Sigmoid colon (tissue), 7 donors: ENCODE measurements around the gene SEC16B. TPM values are rescaled to one million over a fixed set of nuclear protein-coding genes. Genes with fewer than 3 reads are reported as not detected.

ENCODE experiments used
- DNase-seq: peaks from one replicate; pipeline ENCODE4 v3.0.0-alpha.2; 2019
- H3K27ac ChIP-seq, 4 donors: fragments of 200-600 bp; sonication (generic); one replicate each; pipeline ENCODE4 v1.5.1; 2016 to 2019; ENCODE audit warnings: mild to moderate bottlenecking in 1 of 4
- H3K27me3 ChIP-seq, 3 donors: fragments of 200-600 bp; sonication (generic); one replicate each; pipeline ENCODE4 v1.5.1; 2019; ENCODE audit warnings: mild to moderate bottlenecking in 1 of 3
- H3K36me3 ChIP-seq, 4 donors: fragments of 200-600 bp; sonication (generic); one replicate each; pipeline ENCODE4 v1.5.1; 2016 to 2019
- H3K4me1 ChIP-seq, 4 donors: fragments of 200-600 bp; sonication (generic); one replicate each; pipeline ENCODE4 v1.5.1; 2017 to 2019
- H3K4me3 ChIP-seq, 4 donors: fragments of 200-600 bp; sonication (generic); one replicate each; pipeline ENCODE4 v1.5.1; 2017 to 2019; ENCODE audit warnings: mild to moderate bottlenecking in 2 of 4, moderate library complexity in 1 of 4
- H3K9me3 ChIP-seq, 4 donors: fragments of 200-600 bp in 3 of 4; sonication (generic) in 3 of 4; one replicate each; pipeline versions ENCODE4 v1.5.1 to v1.6.1; 2013 to 2019
- CTCF ChIP-seq, 4 experiments: fragments of 450-650 bp in 3 of 4; fragments of 200-600 bp in 1 of 4; IDR thresholded peaks; one replicate each; pipeline ENCODE4 v1.5.1; 2016 to 2019; ENCODE audit warnings: antibody characterized with exemption in 4 of 4, mild to moderate bottlenecking in 3 of 4, moderate library complexity in 2 of 4
- EP300 ChIP-seq, 4 donors: sonication (generic); formaldehyde crosslinking; IDR thresholded peaks; one replicate each; pipeline ENCODE4 v1.6.1; 2017; ENCODE audit warnings: antibody characterized with exemption in 4 of 4
- POLR2A ChIP-seq, 2 donors: fragments of 450-650 bp; IDR thresholded peaks; one replicate each; pipeline ENCODE4 v1.6.1; 2016; ENCODE audit warnings: antibody characterized with exemption in 2 of 2, mild to moderate bottlenecking in 2 of 2, moderate library complexity in 2 of 2
- POLR2AphosphoS5 ChIP-seq, 4 donors: sonication (generic); formaldehyde crosslinking; IDR thresholded peaks; one replicate each; pipeline ENCODE4 v1.6.1; 2017; ENCODE audit warnings: antibody characterized with exemption in 4 of 4
- WGBS, 2 donors: extraction: QIAGEN DNeasy Blood & Tissue Kit; methylation state at CpG; one replicate each; pipeline ENCODE4 v1.1.7; 2013; 5-methylcytosine and 5-hydroxymethylcytosine counted together
- intact Hi-C: fragments of 100-400 bp; cut with DNase I; formaldehyde crosslinking; loops from one replicate; pipeline ENCODE4 v1.15.1; 2023
- polyA plus RNA-seq, 3 donors: library from polyadenylated mRNA; stranded (reverse); fragments of 200-250 nt; gene quantifications; one replicate each; pipeline ENCODE4 v1.2.3, GENCODE V29; 2013
- total RNA-seq, 4 donors: library from RNA; depleted of rRNA; stranded (reverse); fragments of >200 nt; gene quantifications; one replicate each; pipeline ENCODE4 v1.1.0, GENCODE V29; 2016
- donor health status: healthy with polysubstance abuse.
- donor health status: Bipolar disorder and iron deficiency.
- donor health status: healthy.

SEC16B gene
- total RNA-seq = 1 to 10 TPM; 1.8 to 5.8 (median 4.3) TPM
- 1 to 10 TPM; 1.6 to 4.1 (median 3.0) TPM for polyA plus RNA-seq

GRCh38 chr1:177969825-177970371 is at the start of gene SEC16B:
Gene SEC16B, minus strand, starts transcription at chr1:177970058. Its CDS starts 2,077 bp downstream, at chr1:177967981.
- 42 to 72% methylated on average over 12 of the region's 12 CpGs for WGBS, 2 donors
- peaks cover 4 to 18% (median 9%) of the 10 kb centered on the region in 4 donors for H3K36me3 ChIP-seq
- no peaks in the 10 kb centered on the region for H3K27me3 ChIP-seq
- intact Hi-C loops = no loop called here
- H3K4me1 ChIP-seq = no peaks in the 10 kb centered on the region
- TF ChIP-seq POLR2AphosphoS5 (IDR thresholded peaks at IDR 0.05) = no peak
- TF ChIP-seq CTCF (IDR thresholded peaks at IDR 0.05) = no peak
- H3K9me3 ChIP-seq = no peaks in the 10 kb centered on the region
- H3K27ac ChIP-seq = no peak within 1 kb of the TSS
- DNase-seq = no peak
- no peak within 1 kb of the TSS for H3K4me3 ChIP-seq

- TF ChIP-seq POLR2A (IDR thresholded peaks at IDR 0.05) (no peak), POLR2AphosphoS5 (IDR thresholded peaks at IDR 0.05) (no peak), CTCF (IDR thresholded peaks at IDR 0.05) (no peak), EP300 (IDR thresholded peaks at IDR 0.05) (no peak)
- H3K27ac ChIP-seq = no peak overlapping the region
- 90 to 92% methylated on average over 2 of the region's 2 CpGs for WGBS, 2 donors
- intact Hi-C loops = no loop called here
- no peak overlapping the region for H3K4me3 ChIP-seq
- no peaks in the 10 kb centered on the region for H3K4me1 ChIP-seq
- H3K9me3 ChIP-seq = no peaks in the 10 kb centered on the region
- no peaks in the 10 kb centered on the region for H3K27me3 ChIP-seq
- DNase-seq = no peak
- H3K36me3 ChIP-seq = peaks cover 0 to 61% (median 10%) of the 10 kb centered on the region in 4 donors
Measured at GRCh38 chr1:178019622-178020021, 49.8 kb upstream of the SEC16B start.

- no peak for DNase-seq
- Histone ChIP-seq H3K27me3 (no peaks in the 10 kb centered on the region), H3K4me1 (no peaks in the 10 kb centered on the region), H3K36me3 (peaks cover 0 to 56% (median 10%) of the 10 kb centered on the region in 4 donors), H3K27ac (no peak overlapping the region), H3K9me3 (no peaks in the 10 kb centered on the region), H3K4me3 (no peak overlapping the region)
- intact Hi-C loops = no loop called here
- WGBS, 2 donors = 83 to 89% methylated on average over 1 of the region's 1 CpG
- TF ChIP-seq EP300 (IDR thresholded peaks at IDR 0.05) = no peak
- no peak for TF ChIP-seq POLR2A (IDR thresholded peaks at IDR 0.05)
- TF ChIP-seq POLR2AphosphoS5 (IDR thresholded peaks at IDR 0.05) = no peak
- TF ChIP-seq CTCF (IDR thresholded peaks at IDR 0.05) = no peak
Measured at GRCh38 chr1:178019208-178019607, 49.4 kb upstream of the SEC16B start.

- Histone ChIP-seq H3K4me3 (no peak overlapping the region), H3K4me1 (no peaks in the 10 kb centered on the region), H3K9me3 (no peaks in the 10 kb centered on the region), H3K27me3 (no peaks in the 10 kb centered on the region), H3K36me3 (peaks cover 0 to 51% (median 7%) of the 10 kb centered on the region in 4 donors), H3K27ac (no peak overlapping the region)
- DNase-seq = no peak
- TF ChIP-seq POLR2AphosphoS5 (IDR thresholded peaks at IDR 0.05) = no peak
- TF ChIP-seq EP300 (IDR thresholded peaks at IDR 0.05) = no peak
- no peak for TF ChIP-seq POLR2A (IDR thresholded peaks at IDR 0.05)
- no peak for TF ChIP-seq CTCF (IDR thresholded peaks at IDR 0.05)
- 96 to 97% methylated on average over 2 of the region's 2 CpGs for WGBS, 2 donors
- intact Hi-C loops = no loop called here
Measured at GRCh38 chr1:178017517-178017916, 47.7 kb upstream of the SEC16B start.
